Central memory CD8-positive, alpha-beta T cell (primary cell): ENCODE data around the gene SCLY.

Source experiments
- ATAC-seq: fragments of 150-1000 bp; cut with Tn5 transposase; replicated peaks from 2 replicates; pipeline ENCODE4 v1.10.0; 2022; ENCODE audit warnings: mild to moderate bottlenecking, moderate FRiP score, moderate number of reproducible peaks; ENCODE audit not compliant: poor library complexity, severe bottlenecking; ENCODE audit errors: extremely low read depth
- DNase-seq, 2 donors: peaks; one replicate each; pipeline ENCODE4 v3.0.0; 2021; ENCODE audit warnings: low spot score in 2 of 2
- H3K27ac Mint-ChIP-seq: one replicate; pipeline ENCODE4 v1.8.0; 2022; ENCODE audit warnings: low read depth, mild to moderate bottlenecking, moderate library complexity, mixed read lengths
- H3K27me3 Mint-ChIP-seq: one replicate; pipeline ENCODE4 v1.8.0; 2022; ENCODE audit warnings: mixed read lengths
- H3K36me3 Mint-ChIP-seq: one replicate; pipeline ENCODE4 v1.8.0; 2022; ENCODE audit warnings: mild to moderate bottlenecking, moderate library complexity, mixed read lengths; ENCODE audit not compliant: insufficient read depth
- H3K4me1 Mint-ChIP-seq: one replicate; pipeline ENCODE4 v1.8.0; 2022; ENCODE audit warnings: mixed read lengths
- H3K4me3 Mint-ChIP-seq: one replicate; pipeline ENCODE4 v1.8.0; 2022; ENCODE audit warnings: mild to moderate bottlenecking, moderate library complexity, mixed read lengths
- H3K9me3 Mint-ChIP-seq: one replicate; pipeline ENCODE4 v1.8.0; 2022; ENCODE audit warnings: mixed read lengths

Gene SCLY

DNA sequence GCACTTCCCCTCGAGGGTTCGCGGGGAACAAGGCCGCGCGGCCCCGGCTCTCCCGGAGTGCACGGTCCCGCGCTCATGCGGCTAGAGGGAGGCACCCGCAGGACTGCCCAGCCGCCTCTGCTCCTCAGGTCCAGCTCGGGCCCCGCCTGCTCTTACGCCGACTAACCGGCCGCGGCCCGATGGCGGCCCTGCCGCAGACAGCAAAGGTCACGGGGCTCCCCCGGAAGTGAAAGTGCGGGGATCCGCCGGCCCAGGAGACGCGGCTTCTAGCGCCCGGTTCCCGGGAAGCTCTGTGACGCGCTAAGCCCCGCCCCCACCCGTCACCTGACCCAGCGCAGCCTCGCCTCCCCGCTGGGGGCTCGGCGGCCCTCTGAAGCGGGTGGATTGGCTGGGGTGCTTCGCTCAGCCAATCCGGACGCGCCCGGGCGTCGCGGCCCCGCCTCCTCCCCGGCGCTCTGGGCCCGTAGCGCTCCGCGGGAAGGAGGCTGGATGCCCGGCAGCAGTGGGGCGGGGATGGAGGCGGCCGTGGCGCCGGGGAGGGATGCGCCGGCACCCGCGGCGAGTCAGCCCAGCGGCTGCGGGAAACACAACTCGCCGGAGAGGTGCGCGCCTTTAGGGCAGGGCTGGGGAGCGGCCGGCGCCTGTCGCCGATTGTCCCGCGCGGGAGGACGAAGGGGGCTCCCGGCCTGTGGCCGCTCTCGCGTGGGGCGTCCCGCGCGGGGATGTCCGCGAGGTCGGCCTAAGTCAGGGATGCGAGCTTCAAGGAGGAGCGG, at the start of gene SCLY:
TSS of gene SCLY (plus strand) at position 460 of the 773 bp plus-strand sequence. CDS start at position 514, 54 bp downstream.
- Mint-ChIP-seq H3K4me1 (peaks cover 34% of the 10 kb centered on the region), H3K4me3 (peak within 1 kb of the TSS; percentile 84), H3K27me3 (peaks cover 19% of the 10 kb centered on the region), H3K9me3 (peaks cover 5% of the 10 kb centered on the region), H3K36me3 (peaks cover 4% of the 10 kb centered on the region), H3K27ac (peak within 1 kb of the TSS; percentile 95)
- DNase-seq = peak; percentile 84 to 91
- peak; percentile 97 for ATAC-seq

GRCh38 chr2:238013806-238014205, 47.0 kb upstream of the SCLY start:
- DNase-seq = no peak
- Mint-ChIP-seq H3K27me3 (no peaks in the 10 kb centered on the region), H3K27ac (no peak overlapping the region), H3K9me3 (no peaks in the 10 kb centered on the region), H3K36me3 (peaks cover 8% of the 10 kb centered on the region), H3K4me1 (peaks cover 25% of the 10 kb centered on the region), H3K4me3 (no peak overlapping the region)
- no peak for ATAC-seq

GRCh38 chr2:238015705-238016104, 45.1 kb upstream of the SCLY start:
- Mint-ChIP-seq H3K4me1 (peaks cover 12% of the 10 kb centered on the region), H3K27ac (no peak overlapping the region), H3K9me3 (no peaks in the 10 kb centered on the region), H3K27me3 (no peaks in the 10 kb centered on the region), H3K36me3 (peaks cover 13% of the 10 kb centered on the region), H3K4me3 (no peak overlapping the region)
- ATAC-seq (no peak), DNase-seq (no peak)

DNA sequence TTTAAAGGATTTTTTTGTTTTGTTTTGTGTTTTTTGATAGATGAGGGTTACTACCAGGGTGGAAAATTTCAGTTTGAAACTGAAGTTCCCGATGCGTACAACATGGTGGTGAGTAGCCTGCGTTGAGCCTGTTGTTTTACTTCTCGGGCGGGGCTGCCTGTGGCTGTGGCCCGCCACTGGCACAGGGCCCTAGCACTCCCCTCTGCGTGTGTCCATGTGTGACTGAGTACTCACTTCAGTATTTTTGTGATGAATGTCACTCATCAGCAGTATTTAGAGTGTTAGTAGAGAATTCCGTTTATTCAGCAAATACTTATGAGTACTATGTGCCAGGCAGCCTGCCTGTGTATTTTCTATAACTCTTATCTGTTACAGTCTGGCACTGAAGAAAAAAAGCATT, 44.3 kb upstream of the SCLY start:
- Mint-ChIP-seq H3K27me3 (no peaks in the 10 kb centered on the region), H3K36me3 (peaks cover 16% of the 10 kb centered on the region), H3K9me3 (no peaks in the 10 kb centered on the region), H3K27ac (no peak overlapping the region), H3K4me1 (peaks cover 5% of the 10 kb centered on the region), H3K4me3 (no peak overlapping the region)
- no peak for ATAC-seq
- no peak for DNase-seq

DNA sequence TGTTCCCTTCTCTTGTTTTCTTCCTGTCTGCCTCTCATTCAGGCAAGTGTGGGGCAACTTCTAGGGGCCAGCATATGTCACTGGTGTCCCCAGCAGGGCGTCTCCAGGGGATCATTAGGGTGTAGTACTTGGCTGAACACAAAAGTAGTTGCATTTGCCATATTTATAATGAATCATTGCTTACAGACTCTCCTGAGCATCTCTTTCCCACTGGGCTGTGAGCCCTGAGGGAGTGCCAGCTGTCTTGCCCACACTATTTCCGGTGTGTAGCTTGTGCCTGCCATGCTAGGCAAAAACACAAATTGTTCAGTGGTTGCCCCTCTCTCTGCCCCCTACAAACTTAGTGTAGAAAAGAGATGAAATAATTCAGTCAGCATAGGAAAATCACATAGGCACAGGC, 40.8 kb upstream of the SCLY start:
- Mint-ChIP-seq H3K4me3 (no peak overlapping the region), H3K27me3 (no peaks in the 10 kb centered on the region), H3K27ac (no peak overlapping the region), H3K9me3 (no peaks in the 10 kb centered on the region), H3K36me3 (peaks cover 16% of the 10 kb centered on the region), H3K4me1 (peaks cover 8% of the 10 kb centered on the region)
- DNase-seq (no peak), ATAC-seq (no peak)

GRCh38 chr2:238020816-238021215, 40.0 kb upstream of the SCLY start:
- DNase-seq (no peak), ATAC-seq (no peak)
- Mint-ChIP-seq H3K27me3 (no peaks in the 10 kb centered on the region), H3K36me3 (peaks cover 16% of the 10 kb centered on the region), H3K9me3 (no peaks in the 10 kb centered on the region), H3K4me1 (peaks cover 14% of the 10 kb centered on the region), H3K27ac (no peak overlapping the region), H3K4me3 (no peak overlapping the region)

GRCh38 chr2:238021327-238021726, 39.5 kb upstream of the SCLY start:
- DNase-seq (no peak), ATAC-seq (no peak)
- Mint-ChIP-seq H3K36me3 (peaks cover 16% of the 10 kb centered on the region), H3K27ac (no peak overlapping the region), H3K27me3 (no peaks in the 10 kb centered on the region), H3K4me3 (no peak overlapping the region), H3K4me1 (peaks cover 14% of the 10 kb centered on the region), H3K9me3 (no peaks in the 10 kb centered on the region)

DNA sequence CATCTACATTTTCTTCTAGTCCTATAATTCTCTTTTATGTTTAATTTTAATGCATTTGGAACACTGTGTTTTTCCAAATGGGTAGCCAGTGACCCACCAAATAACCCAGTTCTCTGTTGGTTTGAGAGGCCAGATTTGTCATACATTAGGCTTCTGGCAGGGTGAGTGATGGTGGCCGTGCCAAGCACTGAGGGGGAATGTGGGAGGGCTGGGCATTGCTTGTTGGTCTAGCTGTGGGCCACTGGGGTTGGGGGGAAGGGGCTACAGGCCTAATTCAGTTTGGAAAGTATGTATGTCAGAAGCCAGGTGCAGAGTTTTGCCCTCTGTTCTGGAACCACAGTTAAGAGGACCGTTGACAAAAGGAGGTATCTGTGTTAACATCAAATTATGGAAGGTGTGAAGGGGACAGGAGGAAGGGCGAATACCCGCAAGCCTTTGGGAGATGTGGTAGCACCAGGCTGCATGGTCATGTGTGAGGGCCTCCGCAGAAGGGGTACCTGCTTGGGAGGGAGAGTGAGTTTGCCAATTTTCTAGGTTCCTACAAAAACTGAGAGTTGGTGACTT, 38.1 kb upstream of the SCLY start:
- ATAC-seq = no peak
- peaks cover 13% of the 10 kb centered on the region for H3K36me3 Mint-ChIP-seq
- no peak overlapping the region for H3K27ac Mint-ChIP-seq
- peaks cover 14% of the 10 kb centered on the region for H3K4me1 Mint-ChIP-seq
- H3K4me3 Mint-ChIP-seq = no peak overlapping the region
- no peaks in the 10 kb centered on the region for H3K9me3 Mint-ChIP-seq
- DNase-seq = no peak
- no peaks in the 10 kb centered on the region for H3K27me3 Mint-ChIP-seq

- no peak for DNase-seq
- Mint-ChIP-seq H3K27ac (no peak overlapping the region), H3K4me3 (no peak overlapping the region), H3K36me3 (peaks cover 11% of the 10 kb centered on the region), H3K4me1 (peaks cover 14% of the 10 kb centered on the region), H3K27me3 (no peaks in the 10 kb centered on the region), H3K9me3 (no peaks in the 10 kb centered on the region)
- ATAC-seq = no peak
Observed at GRCh38 chr2:238023608-238024007, 37.2 kb upstream of the SCLY start.

DNA sequence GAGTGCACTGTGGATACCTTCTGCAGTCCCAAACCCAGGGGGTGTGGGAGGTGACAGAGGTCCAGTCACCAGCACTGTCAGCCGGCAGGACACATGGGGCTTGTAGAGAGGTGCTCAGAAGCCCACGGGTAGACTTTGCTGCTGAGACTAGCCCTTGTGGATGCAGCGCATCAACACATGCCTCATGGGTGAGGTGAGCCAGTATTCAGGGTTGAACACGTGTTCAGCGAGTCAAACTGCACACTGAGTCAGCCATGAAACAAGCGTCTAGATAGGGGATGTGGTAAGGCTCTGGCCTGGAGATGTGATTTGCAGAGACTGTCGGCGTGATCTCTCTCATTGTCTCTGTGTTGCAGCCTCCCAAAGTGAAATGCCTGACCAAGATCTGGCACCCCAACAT, 35.8 kb upstream of the SCLY start:
- Mint-ChIP-seq H3K27me3 (no peaks in the 10 kb centered on the region), H3K27ac (peak overlapping the region; percentile 12), H3K9me3 (no peaks in the 10 kb centered on the region), H3K36me3 (peaks cover 14% of the 10 kb centered on the region), H3K4me3 (no peak overlapping the region), H3K4me1 (peaks cover 14% of the 10 kb centered on the region)
- no peak for DNase-seq
- ATAC-seq = peak; percentile 43

DNA sequence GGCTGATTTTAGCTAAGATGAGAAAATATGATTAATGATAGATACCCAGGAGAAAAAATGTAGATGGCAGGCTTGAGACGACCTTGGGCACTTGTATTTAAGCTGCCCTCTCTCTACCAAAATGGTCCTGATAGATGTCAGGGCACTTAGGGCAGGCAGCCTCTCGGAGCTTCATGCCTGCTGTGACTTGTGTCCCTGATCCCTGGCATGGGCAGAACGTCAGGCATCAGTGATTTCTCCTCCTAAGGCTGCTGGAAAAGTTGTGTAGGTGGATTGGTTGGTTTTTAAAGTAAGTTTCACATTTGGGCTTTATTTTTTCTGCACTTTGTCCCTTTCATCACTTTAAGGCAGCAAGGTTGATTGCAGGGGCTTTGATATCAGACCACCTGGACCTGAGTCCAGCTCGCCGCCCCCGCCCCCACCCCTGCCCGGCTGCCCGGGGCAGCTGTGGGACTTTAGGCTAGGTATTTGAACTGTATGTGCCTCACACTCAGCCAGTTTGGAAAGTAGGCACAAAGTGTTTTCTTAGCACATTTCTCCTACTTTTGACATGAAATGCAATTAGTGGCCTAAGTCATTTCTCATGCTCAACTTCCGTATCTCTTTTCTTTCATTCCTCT, 35.0 kb upstream of the SCLY start:
- ATAC-seq = no peak
- H3K27ac Mint-ChIP-seq = peak overlapping the region; percentile 12
- H3K27me3 Mint-ChIP-seq = no peaks in the 10 kb centered on the region
- no peaks in the 10 kb centered on the region for H3K9me3 Mint-ChIP-seq
- peaks cover 14% of the 10 kb centered on the region for H3K4me1 Mint-ChIP-seq
- H3K4me3 Mint-ChIP-seq = no peak overlapping the region
- no peak for DNase-seq
- H3K36me3 Mint-ChIP-seq = peaks cover 16% of the 10 kb centered on the region

GRCh38 chr2:238027058-238027457, 33.7 kb upstream of the SCLY start:
- Mint-ChIP-seq H3K36me3 (peaks cover 13% of the 10 kb centered on the region), H3K27me3 (no peaks in the 10 kb centered on the region), H3K27ac (no peak overlapping the region), H3K4me1 (peaks cover 13% of the 10 kb centered on the region), H3K4me3 (no peak overlapping the region), H3K9me3 (no peaks in the 10 kb centered on the region)
- no peak for DNase-seq
- no peak for ATAC-seq
